AG20443 (cell line): ENCODE results near the gene EIF4E3.
A peak's percentile ranks its signal among the peaks of the same experiment; 100 is the strongest.

Source experiments
- DNase-seq: peaks from one replicate; pipeline ENCODE4 v3.0.0; 2012; ENCODE audit warnings: low spot score, mixed read lengths

EIF4E3 gene

DNA sequence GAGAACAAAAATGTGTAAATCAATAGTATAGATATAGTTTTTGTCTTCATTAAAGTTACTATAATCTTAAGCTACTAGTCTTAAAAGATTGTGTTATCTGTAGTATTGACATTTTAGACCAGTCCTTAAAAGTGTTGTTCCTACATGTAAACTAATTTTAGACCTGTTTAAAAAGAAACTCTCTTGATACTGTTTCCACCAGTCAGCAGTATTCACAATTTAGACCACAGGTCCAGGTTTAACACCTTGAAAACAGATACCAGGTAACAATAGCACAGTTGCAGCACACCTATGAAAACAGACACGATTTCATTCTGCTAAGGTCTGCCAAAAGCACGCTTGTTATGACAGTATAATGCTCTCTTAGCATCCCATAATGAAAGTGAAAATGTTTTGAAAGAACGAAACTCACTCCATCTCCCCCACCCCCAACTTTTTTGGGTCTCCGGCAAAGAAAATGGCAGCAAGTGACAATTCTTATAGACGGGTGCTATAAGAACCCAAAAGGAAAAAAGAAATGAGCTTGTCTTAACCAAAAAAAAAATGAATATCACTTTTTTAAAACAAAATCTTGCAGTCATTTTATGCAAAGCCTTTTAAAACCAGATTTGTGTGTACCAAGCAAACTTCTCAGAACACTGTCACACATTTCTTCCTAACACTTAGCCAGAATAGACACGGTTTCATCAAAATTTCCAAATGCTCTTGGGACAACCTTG, 1.6 kb downstream of the EIF4E3 start:
- no peak for DNase-seq

DNA sequence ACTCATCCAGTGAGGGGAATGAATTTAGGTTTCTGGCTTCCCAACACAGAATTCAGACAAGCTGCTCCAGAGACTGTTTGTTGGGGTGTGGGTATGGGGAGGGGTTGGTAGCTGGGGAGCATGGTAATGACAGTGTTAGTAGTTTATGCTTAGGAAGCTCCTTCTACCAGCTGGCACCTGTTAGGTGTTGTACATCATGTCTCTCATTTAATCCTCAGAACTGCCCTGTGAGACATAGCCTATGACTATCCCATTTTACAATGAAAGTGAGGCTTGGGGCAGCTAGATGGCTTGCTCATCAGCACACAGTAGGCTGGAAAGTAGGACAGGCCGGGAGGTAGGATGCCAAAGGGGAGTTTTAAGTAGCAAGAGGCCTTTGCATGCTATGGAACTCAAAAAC, 2.5 kb downstream of the EIF4E3 start:
- no peak for DNase-seq

DNA sequence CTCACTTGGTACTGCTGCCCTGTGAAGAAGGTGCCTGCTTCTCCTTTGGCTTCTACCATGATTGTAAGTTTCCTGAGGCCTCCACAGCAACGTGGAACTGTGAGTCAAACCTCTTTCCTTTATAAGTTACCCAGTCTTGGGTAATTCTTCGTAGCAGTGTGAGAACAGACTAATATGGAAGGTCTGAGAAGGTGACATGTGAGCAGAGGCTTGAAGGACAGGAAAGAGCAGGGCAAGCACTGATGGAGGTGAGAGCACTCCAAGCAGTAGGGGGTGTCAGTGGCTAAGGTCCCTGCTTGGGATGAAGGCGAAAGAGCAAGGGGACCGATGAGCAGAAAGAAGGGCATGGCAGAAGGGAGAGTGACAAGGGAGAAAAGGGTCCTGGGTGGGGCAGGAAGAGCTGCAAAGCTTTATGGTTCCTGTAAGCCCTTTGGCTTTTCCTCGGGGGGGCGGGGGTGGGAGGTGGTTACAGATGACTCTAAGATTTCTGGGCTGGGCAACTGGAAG, 3.5 kb downstream of the EIF4E3 start:
- DNase-seq, result no peak

DNA sequence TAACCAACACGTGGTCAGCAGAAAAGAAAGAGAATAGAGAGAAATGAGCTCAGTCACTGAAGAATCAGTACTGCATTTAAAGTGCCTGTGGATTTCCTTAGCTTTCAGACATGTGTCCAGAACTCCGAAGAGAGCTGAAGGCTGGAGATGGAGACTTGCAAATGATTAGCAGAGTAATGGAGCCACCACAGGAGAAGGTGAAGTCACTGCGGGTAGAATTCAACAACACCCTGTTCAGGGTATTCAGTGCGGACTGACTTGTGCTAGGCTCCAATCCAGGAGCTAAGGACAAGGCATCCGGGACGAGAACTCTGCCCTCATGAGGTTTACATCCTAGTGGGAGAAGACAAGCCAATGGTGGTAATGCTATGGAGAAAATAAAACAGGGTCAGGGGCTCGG, 4.2 kb downstream of the EIF4E3 start:
- no peak for DNase-seq

DNA sequence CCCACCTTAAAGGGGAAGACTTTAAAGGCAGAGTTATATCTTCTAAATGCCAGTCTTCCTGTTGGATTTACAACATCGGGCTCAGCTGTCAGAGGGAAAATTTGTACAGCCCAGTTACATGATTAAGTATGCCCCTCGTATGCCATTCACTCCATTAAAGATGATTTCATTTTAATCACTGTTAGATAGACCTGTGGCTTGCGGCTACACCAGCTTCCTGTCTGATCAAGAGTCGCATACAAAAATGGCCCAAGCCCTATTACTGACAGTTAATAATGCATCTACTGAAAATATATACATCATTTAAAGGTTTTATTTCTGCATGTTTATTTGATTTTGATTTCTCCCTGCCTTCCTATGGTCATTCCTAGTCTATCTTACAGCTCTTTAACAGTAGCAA, 7.1 kb downstream of the EIF4E3 start:
- no peak for DNase-seq

DNA sequence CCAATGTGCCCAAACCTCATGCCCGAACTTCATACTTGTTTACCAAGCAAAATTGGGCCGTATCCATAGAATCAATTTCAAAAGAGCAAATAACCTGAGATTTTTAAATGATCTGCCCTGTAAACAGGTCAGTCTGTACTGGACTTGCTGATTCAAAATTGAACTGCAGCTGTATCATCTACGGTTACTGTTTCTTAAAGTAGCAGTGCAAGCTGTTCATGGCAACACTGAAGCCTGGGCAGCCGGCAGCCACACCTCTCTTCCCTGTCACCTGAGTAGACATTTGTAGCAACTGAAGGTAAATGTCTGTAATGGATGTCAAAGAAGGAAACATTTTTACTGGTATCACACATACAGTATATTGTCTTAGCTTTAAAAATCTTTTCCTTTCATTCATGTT, 10.6 kb downstream of the EIF4E3 start:
- no peak for DNase-seq

DNA sequence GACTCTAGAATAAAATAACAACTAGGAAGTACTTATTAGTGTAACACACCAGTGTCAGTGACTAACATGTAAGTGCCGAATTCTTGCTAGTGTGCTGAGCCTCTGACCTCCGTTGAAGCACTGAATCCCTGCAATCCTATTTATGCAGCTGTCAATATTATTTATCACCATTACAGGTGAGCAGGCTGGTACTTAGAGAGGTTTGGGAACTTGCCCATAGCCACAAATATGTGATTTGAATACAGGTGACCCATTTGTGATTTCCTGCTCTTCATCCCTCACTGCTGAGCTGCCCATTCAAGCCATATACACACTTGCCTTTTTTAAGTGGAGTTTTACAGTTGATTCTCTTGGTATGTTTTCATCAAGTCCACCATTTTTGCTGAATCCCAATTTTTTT, 12.2 kb downstream of the EIF4E3 start:
- no peak for DNase-seq

DNA sequence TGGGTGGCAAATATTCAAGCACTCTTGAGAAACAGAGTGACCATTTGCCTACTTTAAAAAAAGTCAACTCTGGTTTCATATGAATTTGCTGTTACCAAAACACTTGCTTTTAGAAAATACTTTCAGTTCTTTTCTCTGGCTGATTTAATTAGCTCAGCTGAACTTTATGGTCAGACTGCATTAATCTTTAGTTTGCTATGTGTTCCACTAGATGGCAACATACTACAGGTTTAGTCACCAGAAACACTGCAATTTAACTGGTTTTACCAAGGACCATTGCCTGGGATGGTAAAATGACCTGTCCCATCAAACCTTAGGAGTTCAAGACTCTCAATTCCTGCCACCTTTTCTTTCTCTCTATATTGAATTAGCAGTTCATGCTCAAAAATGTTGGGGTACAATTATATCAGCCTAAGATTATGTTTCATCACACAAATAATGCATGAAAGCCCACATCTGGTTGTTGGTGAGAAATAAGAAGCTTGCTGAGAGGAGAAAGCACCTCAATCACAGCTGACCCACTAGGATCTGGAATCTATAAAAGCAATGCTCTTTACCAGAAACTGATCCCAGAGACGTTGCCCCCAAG, 14.2 kb downstream of the EIF4E3 start:
- peak; percentile 79 for DNase-seq

DNA sequence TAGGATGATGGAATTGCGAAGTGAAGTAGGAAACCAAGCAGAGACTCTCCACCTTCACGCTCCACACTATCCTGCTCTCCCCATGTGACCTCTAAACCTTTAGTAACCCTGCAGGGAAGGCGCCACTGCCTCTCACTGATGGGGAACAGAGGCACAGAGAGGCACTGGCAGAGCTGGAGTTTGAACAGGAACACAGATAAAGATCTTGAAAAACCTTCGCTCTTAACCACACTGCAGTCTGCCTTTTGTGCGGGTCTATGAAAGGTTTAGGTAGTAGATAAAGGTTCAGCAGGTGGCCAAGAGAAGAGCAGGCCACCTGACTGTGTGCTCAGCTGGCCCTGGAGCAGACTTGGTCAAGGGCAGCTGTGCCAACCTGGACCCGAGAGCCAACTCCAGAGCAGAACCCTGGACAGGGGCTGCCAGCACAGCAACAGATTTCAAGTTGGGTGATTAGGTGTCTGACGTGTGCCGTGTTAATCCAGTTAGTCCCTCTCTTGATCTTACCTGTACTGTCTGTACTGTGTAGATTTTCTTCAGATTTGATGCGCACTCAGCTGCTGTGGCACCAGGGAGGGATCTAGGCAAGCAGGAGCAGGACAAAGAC, 15.2 kb downstream of the EIF4E3 start:
- DNase-seq, result no peak

DNA sequence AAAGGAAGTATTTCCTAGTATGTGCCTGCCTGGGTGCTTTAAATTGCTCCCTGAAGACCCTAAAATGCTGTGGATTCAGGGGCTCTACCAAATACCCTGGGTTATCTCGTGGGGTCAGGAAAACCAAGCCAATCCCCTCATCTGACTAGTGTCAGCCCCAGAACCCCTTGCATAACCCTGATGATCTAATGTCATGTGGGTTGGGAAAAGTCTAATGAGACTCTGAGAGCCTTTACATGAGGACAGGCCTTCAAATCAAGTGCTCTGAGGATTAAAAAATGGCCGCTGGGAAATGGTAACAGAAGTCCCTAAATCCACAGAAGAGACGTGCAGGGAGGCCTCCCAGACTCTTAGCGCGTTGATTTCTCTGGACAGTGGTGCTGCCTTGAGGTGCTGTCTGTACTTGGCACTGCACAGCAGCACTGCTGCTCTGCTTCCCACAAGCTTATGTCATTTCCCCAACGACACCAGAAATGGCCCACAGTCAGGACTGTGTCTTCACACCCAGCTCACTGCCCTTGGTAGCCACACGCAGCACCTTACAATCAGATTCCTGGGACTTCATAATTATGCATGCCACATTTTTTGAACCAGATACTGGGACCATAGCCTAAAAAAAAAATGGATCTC, 16.6 kb downstream of the EIF4E3 start:
- no peak for DNase-seq

DNA sequence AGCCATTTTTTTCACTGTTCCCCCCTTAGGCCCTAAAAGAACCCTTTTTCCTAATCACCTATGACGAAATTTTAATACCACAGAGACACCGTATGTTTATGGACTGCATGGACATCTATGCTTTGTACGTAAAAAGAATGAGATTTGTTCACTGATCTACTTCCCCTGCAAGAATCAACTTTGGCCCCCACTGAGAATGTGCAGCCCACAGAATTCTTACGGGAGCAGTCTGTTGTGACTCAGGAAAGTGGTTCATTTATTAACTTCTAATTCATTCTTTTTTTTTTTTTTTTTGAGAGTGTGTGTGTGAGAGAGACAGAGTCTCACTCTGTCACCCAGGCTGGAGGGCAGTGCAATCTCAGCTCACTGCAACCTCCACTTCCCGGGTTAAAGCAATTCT, 17.6 kb downstream of the EIF4E3 start:
- DNase-seq, result no peak

DNA sequence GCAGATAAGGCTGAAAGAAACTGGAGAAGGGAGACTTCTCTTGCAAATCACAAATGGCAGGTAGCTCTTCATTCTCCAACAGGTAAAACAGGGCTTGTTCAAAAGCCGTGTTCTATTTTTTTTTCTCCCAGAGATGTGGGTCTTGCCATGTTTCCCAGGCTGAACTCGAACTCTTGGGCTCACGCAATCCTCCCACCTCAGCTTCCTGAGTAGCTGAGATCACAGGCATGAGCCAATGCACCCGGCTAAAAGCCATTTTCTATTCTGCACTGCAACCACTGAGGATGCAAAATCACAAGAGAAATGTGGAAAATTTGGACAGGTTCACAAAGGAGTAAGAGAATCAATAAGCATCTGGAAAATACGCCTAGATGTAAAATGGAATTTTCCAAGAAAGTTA, 19.5 kb downstream of the EIF4E3 start:
- no peak for DNase-seq

DNA sequence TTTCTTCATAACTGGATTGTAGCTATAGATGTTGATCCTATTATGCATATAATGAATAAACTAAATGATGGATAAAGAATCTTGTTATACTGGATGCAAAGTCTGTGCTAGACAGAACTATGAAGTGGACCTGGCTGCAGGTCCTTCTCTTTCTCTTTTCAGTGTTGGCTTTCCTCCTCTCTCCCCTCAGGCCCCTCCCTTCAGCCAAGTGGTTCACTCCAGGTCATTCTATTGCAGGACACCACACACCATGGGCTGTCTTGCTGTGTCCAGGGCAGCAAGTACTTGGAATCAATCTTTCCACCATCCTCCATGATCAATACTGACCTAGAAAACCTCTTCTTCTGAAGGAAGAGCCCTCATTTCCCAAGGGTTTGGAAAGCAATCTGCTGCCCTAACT, 20.3 kb downstream of the EIF4E3 start:
- no peak for DNase-seq

DNA sequence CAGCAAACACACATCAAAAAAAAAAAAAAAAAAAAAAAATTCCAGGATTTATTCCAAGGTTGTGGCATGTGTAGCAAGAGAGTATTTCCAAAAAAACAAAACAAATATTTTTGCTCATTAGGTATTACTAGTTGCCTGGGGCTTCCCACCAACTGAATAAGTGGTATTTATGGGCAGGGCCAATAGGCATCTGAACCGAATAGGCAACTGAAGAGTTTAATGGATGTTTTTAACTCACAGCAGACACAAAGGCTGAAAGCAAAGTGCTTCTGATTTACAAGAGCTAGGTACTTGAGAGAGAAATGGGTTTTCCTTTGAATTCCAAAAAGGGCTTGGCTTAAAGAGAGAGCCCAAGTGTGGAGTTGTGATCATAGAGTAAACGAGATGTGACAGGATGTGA, 21.4 kb downstream of the EIF4E3 start:
- DNase-seq, result peak; percentile 56

DNA sequence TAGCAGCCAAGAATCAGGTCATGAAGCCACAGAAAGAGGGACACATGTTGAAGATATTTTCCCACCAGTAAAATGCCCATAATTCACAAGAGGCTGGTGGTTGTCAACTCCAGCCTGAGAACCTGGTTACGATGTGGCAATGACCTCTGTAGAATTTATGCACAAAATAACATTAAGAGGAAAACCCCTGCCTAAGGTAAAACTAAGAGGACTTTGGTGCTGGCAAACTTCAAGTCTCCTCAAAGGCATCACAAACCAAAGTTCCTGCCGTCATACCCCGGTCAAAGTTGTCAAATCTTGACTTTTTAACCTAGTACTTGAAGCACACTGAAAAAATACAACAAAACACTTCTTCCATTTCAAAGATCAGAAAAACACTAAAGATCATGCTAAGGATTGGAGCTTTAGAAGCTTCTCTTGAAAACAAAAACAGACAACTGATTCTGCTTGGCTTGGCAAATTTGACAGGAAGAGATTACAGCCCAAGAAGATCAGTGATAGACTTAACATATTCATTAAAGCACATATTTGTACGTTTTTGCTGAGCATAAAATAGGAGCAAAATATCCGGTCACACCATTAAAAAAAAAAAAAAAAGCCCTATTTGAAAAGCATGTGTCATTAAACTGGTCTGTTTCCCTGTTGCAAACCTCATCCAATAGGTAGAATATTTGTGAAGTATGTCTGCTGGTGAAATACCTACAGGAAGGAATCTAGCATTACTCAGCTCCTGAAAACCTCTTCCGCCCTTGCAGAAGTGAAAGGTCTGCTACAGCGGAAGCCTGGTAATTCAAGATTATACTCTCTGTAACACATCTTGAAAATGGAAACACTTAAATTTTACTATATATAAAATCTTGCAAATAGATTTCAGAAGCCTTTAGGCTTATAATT, 22.8 kb downstream of the EIF4E3 start:
- DNase-seq, result no peak

DNA sequence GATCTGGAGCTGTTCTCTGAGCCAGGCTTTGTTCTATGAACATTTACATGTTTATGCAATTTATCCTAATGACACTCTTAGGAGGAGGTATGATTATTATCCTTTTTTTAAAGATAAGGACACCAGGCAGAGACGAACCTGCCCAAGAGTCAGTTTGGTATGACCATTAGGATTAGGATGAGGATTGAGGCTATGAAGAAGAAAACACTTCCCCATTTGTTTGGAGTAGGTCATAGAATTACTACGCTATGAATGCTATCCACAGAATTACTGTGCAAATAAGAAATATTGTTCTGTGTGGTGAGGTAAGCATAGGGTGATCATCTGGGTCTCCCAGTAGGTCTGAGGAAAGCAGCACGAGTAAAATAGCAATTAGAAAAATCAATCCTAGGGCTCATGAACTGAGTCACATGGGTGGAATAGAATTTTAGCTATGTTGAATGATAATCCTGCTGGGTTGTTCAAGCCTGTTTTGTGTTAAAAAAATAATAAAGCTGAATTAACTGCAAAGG, 23.9 kb downstream of the EIF4E3 start:
- DNase-seq, result no peak

DNA sequence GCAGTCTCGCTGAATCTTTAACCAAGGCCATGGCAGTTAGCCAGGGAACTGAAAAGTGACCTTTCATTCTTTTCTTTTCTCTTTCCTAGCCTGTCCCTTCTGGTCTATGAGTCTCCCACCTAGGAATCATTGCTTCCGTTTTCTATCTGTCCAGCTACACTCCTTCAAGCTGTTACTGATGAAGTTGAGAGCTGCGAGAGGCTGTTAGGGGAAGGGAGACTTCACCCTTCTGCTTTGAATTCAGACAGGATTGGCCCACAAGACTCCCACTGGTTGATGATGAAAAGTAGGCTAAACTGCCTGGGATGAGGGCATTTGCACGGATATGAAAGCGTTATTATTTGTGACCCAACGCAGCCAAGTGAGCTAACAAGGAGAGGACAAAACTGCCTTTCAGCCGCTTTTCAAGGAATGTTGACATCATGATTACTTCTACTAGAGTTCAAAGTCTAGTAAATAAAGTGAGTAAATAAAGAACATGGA, 30.2 kb downstream of the EIF4E3 start:
- DNase-seq, result no peak

DNA sequence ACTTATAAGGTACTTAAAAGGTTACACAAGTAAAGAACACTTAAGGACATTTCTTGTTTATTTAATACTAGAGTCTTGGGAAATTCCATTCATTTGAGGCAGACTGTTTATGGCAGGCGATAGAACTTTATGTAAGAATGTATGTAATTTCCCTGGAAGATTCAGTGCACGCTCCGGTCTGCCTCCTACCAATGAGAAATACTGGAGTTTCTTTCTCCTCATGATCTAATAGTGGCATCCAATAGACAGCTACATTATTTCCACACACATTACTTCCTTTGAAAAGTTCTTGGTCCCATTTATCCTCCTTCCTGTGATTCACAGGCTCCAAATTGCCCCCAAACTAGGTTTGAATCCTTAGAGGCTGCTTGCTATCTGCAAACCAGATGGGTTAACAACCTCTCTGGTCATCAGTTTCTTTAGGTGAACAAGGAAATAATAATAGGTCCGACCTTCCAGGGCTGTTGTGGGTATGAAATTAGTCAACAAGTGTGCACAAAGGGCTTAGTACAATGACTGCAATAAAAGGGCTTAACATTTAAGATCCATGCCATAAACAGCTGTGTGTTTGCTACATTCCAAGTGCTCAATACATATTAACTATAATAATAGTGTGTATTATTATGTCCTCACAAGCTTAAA, 30.7 kb downstream of the EIF4E3 start:
- DNase-seq, result no peak

DNA sequence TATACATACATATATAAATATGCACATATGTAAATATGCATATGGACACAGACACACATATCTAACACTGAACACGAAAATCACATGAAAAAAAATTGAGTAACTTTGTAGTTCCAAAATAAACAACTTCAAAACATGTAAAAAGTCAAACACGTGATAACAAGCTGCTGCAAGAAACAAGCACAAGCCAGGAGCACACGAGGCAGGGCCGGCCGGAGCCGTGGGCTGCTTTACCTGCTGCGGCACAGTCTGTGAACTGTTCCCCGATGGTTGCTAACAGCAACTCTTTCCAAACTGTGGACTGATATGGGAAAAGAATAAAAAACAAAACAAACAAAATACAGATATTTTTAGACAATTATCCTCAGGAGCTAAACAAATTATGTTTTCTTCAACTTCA, 31.6 kb downstream of the EIF4E3 start:
- DNase-seq, result no peak

DNA sequence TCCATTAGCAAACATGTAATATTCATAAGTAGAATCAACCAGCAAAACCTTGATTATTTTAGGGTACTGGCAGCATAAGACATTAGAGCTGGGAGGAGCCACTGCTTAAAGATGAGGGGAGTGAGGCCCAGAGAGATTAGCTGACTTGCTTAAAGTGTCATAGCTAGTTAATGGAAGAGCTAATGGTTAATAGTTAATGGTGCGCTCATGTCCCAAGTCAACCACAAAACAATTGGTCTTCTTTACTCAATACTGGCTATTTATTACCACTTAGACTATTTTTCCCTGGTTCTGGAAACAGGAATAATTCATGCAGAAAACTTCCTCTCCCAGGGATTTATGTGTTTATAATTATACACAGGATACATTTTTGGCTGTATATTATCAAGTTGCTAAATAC, 33.1 kb downstream of the EIF4E3 start:
- DNase-seq, result no peak

DNA sequence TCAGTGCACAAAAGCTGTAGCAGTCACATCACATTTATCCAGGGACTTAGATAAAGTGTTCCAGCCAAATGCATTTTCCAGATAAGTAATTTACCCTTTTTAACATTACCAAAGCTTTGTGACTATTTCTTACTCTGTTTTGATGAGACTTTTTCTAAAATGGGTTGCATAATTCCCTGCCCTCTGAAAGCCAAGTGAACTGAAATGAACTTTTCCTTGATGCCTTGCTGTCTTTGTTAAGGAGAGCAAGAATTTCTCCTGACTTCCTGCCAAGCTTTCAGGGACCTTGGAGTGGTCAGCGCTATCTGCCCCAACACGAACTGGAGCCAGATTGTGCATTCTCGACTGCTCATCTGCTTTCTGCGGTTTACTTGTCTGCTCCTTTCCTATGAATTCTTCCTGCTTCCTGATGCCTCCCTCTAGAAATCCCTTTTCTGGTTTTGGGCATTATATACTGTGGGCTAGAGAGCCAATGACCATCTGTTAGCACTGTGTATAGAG, 34.8 kb downstream of the EIF4E3 start:
- peak; percentile 65 for DNase-seq
